Tibial nerve (tissue), 4 donors: Measurements from ENCODE around the gene DCANP1.

Source experiments
- CTCF ChIP-seq, 5 experiments: fragments of 200-600 bp in 3 of 5; fragments of 450-650 bp in 2 of 5; sonication (generic) in 3 of 5; IDR thresholded peaks; one replicate each; pipeline ENCODE4 v1.5.1; 2016 to 2019; ENCODE audit warnings: antibody characterized with exemption in 5 of 5, mild to moderate bottlenecking in 3 of 5, moderate library complexity in 2 of 5
- EP300 ChIP-seq, 2 donors: sonication (generic); formaldehyde crosslinking; IDR thresholded peaks; one replicate each; pipeline ENCODE4 v1.6.1; 2017; ENCODE audit warnings: antibody characterized with exemption in 2 of 2, mild to moderate bottlenecking in 1 of 2
- POLR2A ChIP-seq, 2 donors: fragments of 450-650 bp; IDR thresholded peaks; one replicate each; pipeline ENCODE4 v1.6.1; 2017; ENCODE audit warnings: antibody characterized with exemption in 2 of 2, mild to moderate bottlenecking in 2 of 2, moderate library complexity in 2 of 2

DNA sequence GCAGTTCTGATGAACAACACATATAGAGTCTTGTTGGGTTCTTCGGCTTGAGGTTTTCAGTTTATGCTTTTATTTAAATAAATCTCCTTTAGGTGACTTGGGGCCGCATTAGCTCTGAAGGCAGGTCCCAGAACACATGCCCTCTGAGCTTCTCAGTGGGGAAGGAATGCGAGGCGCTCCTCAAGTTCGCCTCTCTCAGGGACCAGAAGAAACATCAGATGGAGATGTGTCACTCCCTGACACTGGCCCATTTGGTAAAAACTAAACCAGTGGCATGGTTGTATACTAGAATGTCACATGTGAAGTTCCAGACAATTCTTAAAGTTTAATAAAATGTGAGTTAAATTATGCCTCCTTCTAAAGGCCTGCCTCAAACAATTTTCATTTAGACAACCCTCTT lies 50.1 kb downstream of the DCANP1 start:
- no peak for TF ChIP-seq EP300 (IDR thresholded peaks at IDR 0.05)
- TF ChIP-seq CTCF (IDR thresholded peaks at IDR 0.05), result no peak
- TF ChIP-seq POLR2A (IDR thresholded peaks at IDR 0.05), result no peak
